Osteoblast (primary cell): ENCODE measurements around the gene ECE2. TPM values are rescaled to one million over a fixed set of nuclear protein-coding genes. Genes with fewer than 3 reads are reported as not detected.

Experiments used
- DNase-seq: peaks from one replicate; pipeline ENCODE4 v3.0.0; 2011; ENCODE audit warnings: low spot score, mixed read lengths; ENCODE audit not compliant: insufficient read length; ENCODE audit errors: missing footprints
- H2AFZ ChIP-seq: 2 replicates; pipeline ENCODE4 v1.6.0; 2011; ENCODE audit warnings: mild to moderate bottlenecking, low read length
- H3K27ac ChIP-seq: 2 replicates; pipeline ENCODE4 v1.5.1; 2011; ENCODE audit warnings: mild to moderate bottlenecking, low read depth, low read length, moderate library complexity
- H3K27me3 ChIP-seq: 2 replicates; pipeline ENCODE4 v1.6.0; 2012; ENCODE audit warnings: mild to moderate bottlenecking, control low read depth, inconsistent platforms, low read length, moderate library complexity; ENCODE audit not compliant: insufficient read depth
- H3K36me3 ChIP-seq: 2 replicates; pipeline ENCODE4 v1.5.1; 2011; ENCODE audit warnings: mild to moderate bottlenecking, low read length, control low read depth, moderate library complexity; ENCODE audit not compliant: insufficient read depth
- H3K4me1 ChIP-seq: 2 replicates; pipeline ENCODE4 v1.5.1; 2011; ENCODE audit warnings: mild to moderate bottlenecking, low read length, control low read depth, moderate library complexity; ENCODE audit not compliant: insufficient read depth
- H3K4me2 ChIP-seq: 2 replicates; pipeline ENCODE4 v1.6.0; 2011; ENCODE audit warnings: mild to moderate bottlenecking, low read length; ENCODE audit not compliant: insufficient read depth
- H3K4me3 ChIP-seq: fragments of 200-600 bp; sonication (generic); 3 replicates; pipeline ENCODE4 v1.5.1; 2012; ENCODE audit warnings: mild to moderate bottlenecking, low read length, inconsistent platforms; ENCODE audit not compliant: insufficient read depth
- H3K79me2 ChIP-seq: 2 replicates; pipeline ENCODE4 v1.6.0; 2012; ENCODE audit warnings: mild to moderate bottlenecking, low read length, control low read depth, inconsistent platforms; ENCODE audit not compliant: insufficient read depth
- H3K9me3 ChIP-seq: 2 replicates; pipeline ENCODE4 v1.5.1; 2011; ENCODE audit warnings: low read depth, low read length, control low read depth
- H4K20me1 ChIP-seq: 2 replicates; pipeline ENCODE4 v1.6.0; 2012; ENCODE audit warnings: mild to moderate bottlenecking, low read length, control low read depth; ENCODE audit not compliant: insufficient read depth
- CTCF ChIP-seq: IDR thresholded peaks from 2 replicates; pipeline ENCODE4 v1.5.1; 2011; ENCODE audit warnings: mild to moderate bottlenecking, low read depth, low read length, moderate library complexity; ENCODE audit errors: extremely low read depth
- total RNA-seq: library from RNA; depleted of rRNA; stranded (reverse); fragments of >200 nt; gene quantifications from 2 replicates; pipeline ENCODE4 v1.2.3, GENCODE V29; 2012

ECE2 gene
- total RNA-seq, 1 donor = not detected

DNA sequence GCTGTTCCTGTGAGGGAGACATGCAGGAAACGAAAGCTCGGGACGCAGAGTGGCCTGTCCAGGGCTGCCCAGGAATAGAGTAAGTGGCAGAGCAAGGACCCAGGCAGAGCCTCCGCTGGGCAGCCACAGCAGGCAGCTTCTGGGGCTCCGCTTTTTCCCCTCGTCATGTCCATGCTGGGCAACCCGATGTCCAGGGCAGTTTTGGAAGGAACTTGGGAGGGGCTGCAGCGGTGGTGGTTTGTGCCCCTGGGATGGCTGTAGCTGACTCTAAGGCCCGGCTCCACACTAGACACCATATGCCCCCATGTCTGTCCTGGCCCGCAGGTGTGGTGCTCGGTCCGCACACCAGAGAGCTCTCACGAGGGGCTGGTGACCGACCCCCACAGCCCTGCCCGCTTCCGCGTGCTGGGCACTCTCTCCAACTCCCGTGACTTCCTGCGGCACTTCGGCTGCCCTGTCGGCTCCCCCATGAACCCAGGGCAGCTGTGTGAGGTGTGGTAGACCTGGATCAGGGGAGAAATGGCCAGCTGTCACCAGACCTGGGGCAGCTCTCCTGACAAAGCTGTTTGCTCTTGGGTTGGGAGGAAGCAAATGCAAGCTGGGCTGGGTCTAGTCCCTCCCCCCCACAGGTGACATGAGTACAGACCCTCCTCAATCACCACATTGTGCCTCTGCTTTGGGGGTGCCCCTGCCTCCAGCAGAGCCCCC, 16.1 kb downstream of the ECE2 start:
- Histone ChIP-seq H3K4me3 (no peak overlapping the region), H3K9me3 (no peaks in the 10 kb centered on the region), H3K4me2 (no peak overlapping the region), H2AFZ (no peak overlapping the region), H3K27me3 (peaks cover 13% of the 10 kb centered on the region), H3K4me1 (no peaks in the 10 kb centered on the region), H3K79me2 (no peaks in the 10 kb centered on the region), H3K36me3 (no peaks in the 10 kb centered on the region), H3K27ac (no peak overlapping the region), H4K20me1 (no peaks in the 10 kb centered on the region)
- DNase-seq = peak; percentile 65
- no peak for TF ChIP-seq CTCF

DNA sequence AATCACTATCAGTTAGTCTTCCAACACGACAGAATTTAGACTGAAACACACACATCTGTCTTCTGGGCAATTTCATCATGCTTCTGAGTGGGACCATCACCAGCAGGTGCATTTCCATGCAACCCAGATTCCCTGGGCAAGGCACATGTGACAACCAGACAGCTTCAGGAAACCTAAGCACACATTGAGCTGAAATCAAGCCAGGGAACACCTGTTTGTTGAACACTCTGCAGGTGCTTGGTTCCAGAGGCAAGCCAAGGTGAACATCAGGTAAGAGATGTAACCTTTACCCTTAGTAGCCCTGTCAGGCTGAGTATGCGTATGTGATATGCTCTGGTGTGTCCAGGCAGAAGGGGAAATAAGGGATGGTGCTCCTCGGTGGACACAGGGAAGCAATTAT, 19.9 kb downstream of the ECE2 start:
- no peak overlapping the region for H2AFZ ChIP-seq
- no peak for DNase-seq
- no peaks in the 10 kb centered on the region for H3K9me3 ChIP-seq
- H3K36me3 ChIP-seq = peaks cover 6% of the 10 kb centered on the region
- no peak overlapping the region for H3K4me3 ChIP-seq
- H4K20me1 ChIP-seq = peaks cover 15% of the 10 kb centered on the region
- no peak for TF ChIP-seq CTCF
- H3K27ac ChIP-seq = no peak overlapping the region
- peaks cover 17% of the 10 kb centered on the region for H3K79me2 ChIP-seq
- H3K4me1 ChIP-seq = peaks cover 12% of the 10 kb centered on the region
- peaks cover 10% of the 10 kb centered on the region for H3K27me3 ChIP-seq
- H3K4me2 ChIP-seq = no peak overlapping the region

DNA sequence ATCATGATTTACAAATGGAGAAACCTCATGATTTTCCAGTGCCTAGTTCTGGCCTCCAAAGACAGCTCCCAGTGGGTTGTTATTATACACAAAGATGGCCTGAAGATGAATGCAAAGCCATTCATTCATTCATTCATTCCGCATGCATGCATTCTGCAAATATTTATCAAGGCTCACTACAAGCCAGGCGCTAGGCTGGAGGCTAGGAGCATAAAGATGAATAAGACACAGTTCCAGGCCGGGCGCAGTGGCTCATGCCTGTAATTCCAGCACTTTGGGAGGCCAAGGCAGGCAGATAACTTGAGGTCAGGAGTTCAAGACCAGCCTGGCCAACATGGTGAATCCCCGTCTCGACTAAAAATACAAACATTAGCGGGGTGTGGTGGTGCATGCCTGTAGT, 20.8 kb downstream of the ECE2 start:
- H3K27ac ChIP-seq = no peak overlapping the region
- no peaks in the 10 kb centered on the region for H3K9me3 ChIP-seq
- no peak overlapping the region for H3K4me2 ChIP-seq
- H3K36me3 ChIP-seq = peaks cover 13% of the 10 kb centered on the region
- no peak for DNase-seq
- no peak overlapping the region for H2AFZ ChIP-seq
- TF ChIP-seq CTCF = no peak
- H3K79me2 ChIP-seq = peaks cover 25% of the 10 kb centered on the region
- H3K27me3 ChIP-seq = peaks cover 10% of the 10 kb centered on the region
- H3K4me1 ChIP-seq = peaks cover 14% of the 10 kb centered on the region
- H4K20me1 ChIP-seq = peaks cover 19% of the 10 kb centered on the region
- H3K4me3 ChIP-seq = no peak overlapping the region

DNA sequence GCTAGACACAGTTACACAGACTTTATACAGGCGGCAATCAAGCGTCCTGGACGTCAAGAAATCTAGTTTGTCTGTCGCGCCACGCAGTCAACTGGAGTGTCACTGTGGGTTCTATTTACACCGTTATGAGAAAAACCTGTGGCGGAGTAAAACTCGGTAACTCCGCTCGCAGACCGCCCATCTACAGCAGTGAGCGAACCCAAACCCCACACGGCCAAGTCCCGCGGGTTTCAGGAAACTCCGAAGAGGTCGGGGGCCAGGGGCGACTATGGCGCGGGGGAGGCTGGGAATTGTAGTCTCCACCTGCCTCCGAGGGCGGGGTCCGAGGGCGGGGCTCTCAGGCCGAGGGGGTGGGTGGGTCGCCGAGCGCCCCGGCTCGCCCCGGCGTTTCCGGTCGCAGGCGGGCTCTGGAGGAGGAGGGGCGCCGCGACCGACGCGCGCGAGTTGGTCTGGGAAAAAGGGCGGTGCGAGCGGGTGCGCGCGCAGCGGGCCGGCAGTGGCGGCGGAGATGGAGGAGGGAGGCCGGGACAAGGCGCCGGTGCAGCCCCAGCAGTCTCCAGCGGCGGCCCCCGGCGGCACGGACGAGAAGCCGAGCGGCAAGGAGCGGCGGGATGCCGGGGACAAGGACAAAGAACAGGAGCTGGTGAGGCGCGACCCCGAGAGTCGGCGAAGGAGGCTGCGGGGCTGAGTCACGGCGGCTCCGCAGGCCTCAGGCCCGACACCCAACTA, 23.1 kb downstream of the ECE2 start, which contains the start of gene PSMD2:
PSMD2 (plus strand) TSS at position 483 of the 729 bp plus-strand sequence; CDS start at position 509, 26 bp downstream.
- Histone ChIP-seq H3K27ac (peak within 1 kb of the TSS; percentile 75), H4K20me1 (peaks cover 33% of the 10 kb centered on the region), H3K27me3 (no peaks in the 10 kb centered on the region), H3K79me2 (peaks cover 48% of the 10 kb centered on the region), H3K9me3 (no peaks in the 10 kb centered on the region), H3K4me3 (peak within 1 kb of the TSS; percentile 98), H3K4me2 (peak within 1 kb of the TSS; percentile 99), H3K36me3 (peaks cover 36% of the 10 kb centered on the region), H3K4me1 (peaks cover 14% of the 10 kb centered on the region), H2AFZ (peak within 1 kb of the TSS; percentile 100)
- DNase-seq = peak; percentile 99
- TF ChIP-seq CTCF = no peak
